Measurements from ENCODE around the gene MX2.
"Not testable (repeated sequence)": the region's sequence is repeated elsewhere in the genome, so short reads cannot be mapped to it uniquely, and the experiment has no call there.

MX2 gene

GRCh38 chr21:41337515-41337914, 24.3 kb upstream of the MX2 start:
- DNase-seq (ENCODE audit: low read depth in 2 of 2): no peak

GRCh38 chr21:41338455-41338854, 23.4 kb upstream of the MX2 start:
- DNase-seq (ENCODE audit: low read depth in 2 of 2): no peak

GRCh38 chr21:41342035-41342434, 19.8 kb upstream of the MX2 start:
- DNase-seq (ENCODE audit: low read depth in 2 of 2): no peak

GRCh38 chr21:41344146-41344545, 17.7 kb upstream of the MX2 start:
- no peak for DNase-seq (ENCODE audit: low read depth in 2 of 2)

GRCh38 chr21:41345356-41345755, 16.5 kb upstream of the MX2 start:
- DNase-seq (ENCODE audit: low read depth in 2 of 2): no peak

GRCh38 chr21:41345934-41346685, 15.7 kb upstream of the MX2 start:
- DNase-seq (ENCODE audit: low read depth in 2 of 2): no peak

GRCh38 chr21:41346758-41347157, 15.1 kb upstream of the MX2 start:
- DNase-seq (ENCODE audit: low read depth in 2 of 2): no peak

GRCh38 chr21:41348434-41348833, 13.4 kb upstream of the MX2 start:
- no peak for DNase-seq (ENCODE audit: low read depth in 2 of 2)

- DNase-seq (ENCODE audit: low read depth in 2 of 2): no peak
Observed at GRCh38 chr21:41349126-41349525, 12.7 kb upstream of the MX2 start.

- no peak for DNase-seq (ENCODE audit: low read depth in 2 of 2)
Observed at GRCh38 chr21:41349619-41350390, 12.0 kb upstream of the MX2 start.

- DNase-seq (ENCODE audit: low read depth in 2 of 2): no peak
Observed at GRCh38 chr21:41350436-41351155, 11.2 kb upstream of the MX2 start.

GRCh38 chr21:41357546-41357945, 4.3 kb upstream of the MX2 start:
- no peak for DNase-seq (ENCODE audit: low read depth in 2 of 2)

GRCh38 chr21:41358193-41359166, 3.3 kb upstream of the MX2 start:
- no peak for DNase-seq (ENCODE audit: low read depth in 2 of 2)

GRCh38 chr21:41359286-41359685, 2.5 kb upstream of the MX2 start:
- DNase-seq (ENCODE audit: low read depth in 2 of 2): no peak

GRCh38 chr21:41359754-41360071, 2.1 kb upstream of the MX2 start:
- DNase-seq (ENCODE audit: low read depth in 2 of 2): not testable (repeated sequence)

- DNase-seq (ENCODE audit: low read depth in 2 of 2): no peak
Observed at GRCh38 chr21:41360072-41360821, 1.6 kb upstream of the MX2 start.

GRCh38 chr21:41361053-41361785, 608 bp upstream of the MX2 start:
- DNase-seq (ENCODE audit: low read depth in 2 of 2): no peak

GRCh38 chr21:41362605-41363369, 960 bp downstream of the MX2 start:
- DNase-seq (ENCODE audit: low read depth in 2 of 2): no peak
